Body of pancreas (tissue), 4 donors: ENCODE results near the gene ZAP70. TPM values are rescaled to one million over a fixed set of nuclear protein-coding genes. Genes with fewer than 3 reads are reported as not detected.

Experiments
- ATAC-seq: fragments of 150-250 bp; one replicate; pipeline ENCODE4 v1.9.1; 2016
- DNase-seq, 4 donors: peaks; one replicate each; pipeline ENCODE4 v3.0.0-alpha.2; 2019
- H3K27ac ChIP-seq, 4 donors: fragments of 200-600 bp; sonication (generic); 1 replicate in 3 of 4; 2 replicates in 1 of 4; pipeline versions ENCODE4 v1.5.1 to v1.6.1; 2016 to 2019; ENCODE audit warnings: mild to moderate bottlenecking in 1 of 4, mixed read lengths in 1 of 4, moderate library complexity in 1 of 4
- H3K27me3 ChIP-seq, 2 donors: fragments of 200-600 bp; sonication (generic); one replicate each; pipeline ENCODE4 v1.6.0; 2016; ENCODE audit warnings: mild to moderate bottlenecking in 1 of 2
- H3K36me3 ChIP-seq, 2 donors: fragments of 200-600 bp; sonication (generic); replicated peaks in 1 of 2; 2 replicates each; pipeline ENCODE4 v1.5.1; 2016; ENCODE audit warnings: low read depth in 2 of 2; ENCODE audit not compliant: insufficient read depth in 1 of 2
- H3K4me1 ChIP-seq: fragments of 200-600 bp; sonication (generic); one replicate; pipeline ENCODE4 v1.6.0; 2016
- H3K4me3 ChIP-seq, 2 donors: fragments of 200-600 bp; sonication (generic); 1 replicate in 1 of 2; 2 replicates in 1 of 2; pipeline ENCODE4 v1.5.1; 2016 to 2019
- H3K9me3 ChIP-seq, 3 donors: fragments of 200-600 bp; sonication (generic); 1 replicate in 2 of 3; 2 replicates in 1 of 3; pipeline ENCODE4 v1.5.1; 2016
- POLR2A ChIP-seq, 3 donors: fragments of 450-650 bp; IDR thresholded peaks; one replicate each; pipeline ENCODE4 v1.6.1; 2016; ENCODE audit warnings: antibody characterized with exemption in 3 of 3, mild to moderate bottlenecking in 2 of 3
- WGBS, 2 donors: methylation state at CpG; one replicate each; pipeline ENCODE4 v1.1.5; 2017; 5-methylcytosine and 5-hydroxymethylcytosine counted together
- intact Hi-C: fragments of 100-400 bp; cut with DNase I; formaldehyde crosslinking; loops from one replicate; pipeline ENCODE4 v1.15.1; 2023
- total RNA-seq, 2 donors: library from RNA; depleted of rRNA; stranded (reverse); fragments of >200 nt; gene quantifications; one replicate each; pipeline ENCODE4 v1.1.0, GENCODE V29; 2016
- TF ChIP-seq, protein P1 (sequence below), 7 experiments: fragments of 450-650 bp in 4 of 7; fragments of 200-600 bp in 3 of 7; sonication (generic) in 3 of 7; IDR thresholded peaks; one replicate each; pipeline ENCODE4 v1.5.1; 2016 to 2019; ENCODE audit warnings: antibody characterized with exemption in 7 of 7

ZAP70 gene
- total RNA-seq, 2 donors from 2014 or later: 2.1 to 4.0 TPM

GRCh38 chr2:97730245-97730644, 16.9 kb downstream of the ZAP70 start:
- Histone ChIP-seq H3K9me3 (peaks cover 0 to 11% (median 0%) of the 10 kb centered on the region in 3 donors), H3K4me1 (no peaks in the 10 kb centered on the region), H3K36me3 (no peaks in the 10 kb centered on the region), H3K27me3 (no peaks in the 10 kb centered on the region), H3K27ac (no peak overlapping the region), H3K4me3 (no peak overlapping the region)
- ATAC-seq (no peak), DNase-seq (no peak)
- intact Hi-C loops: loop anchor here (10.0 kb wide), 1 partner anchor 655 kb away; no protein-coding TSS in a partner anchor
- 85 to 100% methylated on average over 1 of the region's 1 CpG for WGBS, 2 donors
- TF ChIP-seq, protein P1, sequence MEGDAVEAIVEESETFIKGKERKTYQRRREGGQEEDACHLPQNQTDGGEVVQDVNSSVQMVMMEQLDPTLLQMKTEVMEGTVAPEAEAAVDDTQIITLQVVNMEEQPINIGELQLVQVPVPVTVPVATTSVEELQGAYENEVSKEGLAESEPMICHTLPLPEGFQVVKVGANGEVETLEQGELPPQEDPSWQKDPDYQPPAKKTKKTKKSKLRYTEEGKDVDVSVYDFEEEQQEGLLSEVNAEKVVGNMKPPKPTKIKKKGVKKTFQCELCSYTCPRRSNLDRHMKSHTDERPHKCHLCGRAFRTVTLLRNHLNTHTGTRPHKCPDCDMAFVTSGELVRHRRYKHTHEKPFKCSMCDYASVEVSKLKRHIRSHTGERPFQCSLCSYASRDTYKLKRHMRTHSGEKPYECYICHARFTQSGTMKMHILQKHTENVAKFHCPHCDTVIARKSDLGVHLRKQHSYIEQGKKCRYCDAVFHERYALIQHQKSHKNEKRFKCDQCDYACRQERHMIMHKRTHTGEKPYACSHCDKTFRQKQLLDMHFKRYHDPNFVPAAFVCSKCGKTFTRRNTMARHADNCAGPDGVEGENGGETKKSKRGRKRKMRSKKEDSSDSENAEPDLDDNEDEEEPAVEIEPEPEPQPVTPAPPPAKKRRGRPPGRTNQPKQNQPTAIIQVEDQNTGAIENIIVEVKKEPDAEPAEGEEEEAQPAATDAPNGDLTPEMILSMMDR (IDR thresholded peaks at IDR 0.05): no peak
- no peak for TF ChIP-seq POLR2A (IDR thresholded peaks at IDR 0.05)

- Histone ChIP-seq H3K4me3 (no peak overlapping the region), H3K36me3 (no peaks in the 10 kb centered on the region), H3K9me3 (peaks cover 0 to 11% (median 0%) of the 10 kb centered on the region in 3 donors), H3K4me1 (no peaks in the 10 kb centered on the region), H3K27me3 (no peaks in the 10 kb centered on the region), H3K27ac (no peak overlapping the region)
- 83 to 84% methylated on average over 8 to 12 of the region's 12 CpGs for WGBS, 2 donors
- no peak for TF ChIP-seq POLR2A (IDR thresholded peaks at IDR 0.05)
- TF ChIP-seq, protein P1 (IDR thresholded peaks at IDR 0.05): no peak
- DNase-seq (no peak), ATAC-seq (no peak)
- intact Hi-C loops: loop anchor here (10.0 kb wide), 1 partner anchor 653 kb away; no protein-coding TSS in a partner anchor
Observed at GRCh38 chr2:97731274-97732020, 18.1 kb downstream of the ZAP70 start.

DNA sequence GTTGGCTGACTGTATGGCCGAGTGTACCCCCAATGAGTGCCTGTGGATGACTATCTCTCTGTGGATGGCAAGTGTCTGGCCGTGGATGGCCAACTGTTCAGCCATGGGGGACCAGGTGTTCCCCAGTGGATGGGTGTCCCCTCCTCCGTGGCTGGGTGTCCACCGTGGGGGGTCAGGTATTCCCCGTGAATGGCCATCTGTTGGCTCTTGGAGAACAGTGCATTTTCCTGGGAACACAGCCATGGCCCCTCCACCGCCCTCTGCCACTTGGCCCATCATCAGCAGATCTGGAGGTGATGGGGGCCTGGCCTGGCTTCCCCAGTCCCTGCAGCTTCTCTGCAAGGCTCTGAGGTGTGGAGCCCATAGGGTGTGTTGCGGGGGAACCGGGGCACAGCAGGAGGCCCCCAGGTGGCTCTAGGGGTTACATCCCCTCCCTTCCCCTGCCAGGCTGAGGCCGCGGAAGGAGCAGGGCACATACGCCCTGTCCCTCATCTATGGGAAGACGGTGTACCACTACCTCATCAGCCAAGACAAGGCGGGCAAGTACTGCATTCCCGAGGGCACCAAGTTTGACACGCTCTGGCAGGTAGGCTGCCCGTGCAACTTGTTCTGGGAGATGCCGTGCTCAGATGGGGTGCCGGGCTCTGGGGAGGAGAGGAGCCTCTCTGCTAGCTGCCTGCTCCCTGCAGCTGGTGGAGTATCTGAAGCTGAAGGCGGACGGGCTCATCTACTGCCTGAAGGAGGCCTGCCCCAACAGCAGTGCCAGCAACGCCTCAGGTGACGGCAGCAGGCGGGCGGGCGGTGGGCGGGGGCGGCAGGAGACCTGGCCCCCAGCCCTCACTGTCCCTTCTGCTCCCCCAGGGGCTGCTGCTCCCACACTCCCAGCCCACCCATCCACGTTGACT, 19.3 kb downstream of the ZAP70 start:
- Histone ChIP-seq H3K27me3 (no peaks in the 10 kb centered on the region), H3K4me3 (no peak overlapping the region), H3K9me3 (peaks cover 0 to 11% (median 0%) of the 10 kb centered on the region in 3 donors), H3K36me3 (no peaks in the 10 kb centered on the region), H3K4me1 (no peaks in the 10 kb centered on the region), H3K27ac (no peak overlapping the region)
- intact Hi-C loops: loop anchor here (10.0 kb wide), 1 partner anchor 652 kb away; no protein-coding TSS in a partner anchor
- DNase-seq (no peak), ATAC-seq (no peak)
- WGBS, 2 donors: 89 to 100% methylated on average over 1 to 28 of the region's 28 CpGs
- TF ChIP-seq POLR2A (IDR thresholded peaks at IDR 0.05): no peak
- TF ChIP-seq, protein P1 (IDR thresholded peaks at IDR 0.05): no peak

DNA sequence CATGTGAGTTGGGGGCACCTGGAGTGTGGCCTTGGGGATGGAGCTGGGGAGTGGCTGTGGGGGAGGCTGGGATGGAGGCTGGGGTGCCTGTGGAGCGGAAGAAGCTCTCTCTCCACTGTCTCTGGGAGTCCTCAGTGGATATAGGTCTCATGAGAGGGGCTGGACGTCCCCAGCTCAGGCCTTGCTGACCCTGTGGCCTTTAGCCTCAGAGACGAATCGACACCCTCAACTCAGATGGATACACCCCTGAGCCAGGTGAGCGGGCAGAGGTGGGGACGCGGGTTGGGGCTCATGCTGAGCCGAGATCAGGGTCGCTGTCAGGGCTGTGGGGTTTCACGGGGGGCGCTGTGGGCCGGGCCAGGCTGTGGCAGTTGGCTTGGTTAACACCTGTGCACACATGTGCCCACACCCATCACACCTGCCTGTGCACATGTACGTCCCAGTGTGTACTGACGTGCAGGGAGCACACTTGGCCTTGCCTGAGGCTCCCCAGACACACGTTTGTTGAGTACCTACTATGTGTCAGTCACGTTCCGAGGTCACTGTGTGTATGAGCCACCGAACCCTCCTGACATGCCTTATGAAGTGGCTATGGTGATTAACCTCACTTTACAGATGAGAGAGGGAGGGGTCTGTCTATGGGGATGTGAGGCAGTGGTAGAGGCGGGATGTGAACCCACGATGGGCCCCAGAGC, 20.1 kb downstream of the ZAP70 start:
- H3K27ac ChIP-seq: no peak overlapping the region
- H3K27me3 ChIP-seq: no peaks in the 10 kb centered on the region
- TF ChIP-seq POLR2A (IDR thresholded peaks at IDR 0.05): no peak
- TF ChIP-seq, protein P1 (IDR thresholded peaks at IDR 0.05): no peak
- H3K4me3 ChIP-seq: no peak overlapping the region
- ATAC-seq: no peak
- no peaks in the 10 kb centered on the region for H3K4me1 ChIP-seq
- H3K9me3 ChIP-seq: peaks cover 0 to 11% (median 0%) of the 10 kb centered on the region in 3 donors
- no peak for DNase-seq
- intact Hi-C loops: loop anchor here (10.0 kb wide), 1 partner anchor 651 kb away; no protein-coding TSS in a partner anchor
- 68 to 75% methylated on average over 12 to 19 of the region's 20 CpGs for WGBS, 2 donors
- no peaks in the 10 kb centered on the region for H3K36me3 ChIP-seq
